Mucosa of descending colon (tissue), 3 donors: Measurements from ENCODE around the gene SAFB2. TPM values are rescaled to one million over a fixed set of nuclear protein-coding genes. Genes with fewer than 3 reads are reported as not detected.
A peak's percentile ranks its signal among the peaks of the same experiment; 100 is the strongest.

Experiments
- ATAC-seq: fragments of 200-7000 bp; cut with Tn5 transposase; one replicate; pipeline ENCODE4 v1.9.1; 2020; ENCODE audit warnings: mild to moderate bottlenecking, moderate library complexity
- DNase-seq, 3 donors: peaks; one replicate each; pipeline ENCODE4 v3.0.0-alpha.2; 2020
- H3K36me3 ChIP-seq: fragments of 200-600 bp; one replicate; pipeline ENCODE4 v1.8.0; 2021; ENCODE audit warnings: low read depth, mild to moderate bottlenecking
- H3K4me1 ChIP-seq: fragments of 200-600 bp; one replicate; pipeline ENCODE4 v1.8.0; 2021; ENCODE audit warnings: low read depth, mild to moderate bottlenecking
- H3K4me3 ChIP-seq: fragments of 200-600 bp; one replicate; pipeline ENCODE4 v1.8.0; 2021; ENCODE audit warnings: mild to moderate bottlenecking
- H3K9me3 ChIP-seq: fragments of 200-600 bp; one replicate; pipeline ENCODE4 v1.8.0; 2021; ENCODE audit warnings: mild to moderate bottlenecking
- CTCF ChIP-seq: fragments of 200-600 bp; IDR thresholded peaks from one replicate; pipeline ENCODE4 v1.8.0; 2022; ENCODE audit warnings: antibody characterized with exemption, mild to moderate bottlenecking
- intact Hi-C, 2 donors: fragments of 100-400 bp; cut with DNase I in 1 of 2; cut with micrococcal nuclease in 1 of 2; formaldehyde crosslinking; loops; one replicate each; pipeline versions ENCODE4 v1.11.0 to v1.11.1; 2022; cut with DNase I, micrococcal nuclease
- total RNA-seq, 3 donors: library from RNA; stranded (reverse); fragmentation: NEBNext Ultra II Directional in 2 of 3; extraction: Animal tissue kit (Norgen Biotek cat#: 25700) in 2 of 3; gene quantifications; one replicate each; pipeline versions ENCODE4 v1.2.1 to v1.2.4, GENCODE V29; 2021 to 2023
- donor health status: DM: no; HTN: no; CAD: no; lungs with moderate emphysema.
- donor health status: DM: no; HTN: no; CAD: no.
- donor health status: DM: no; HTN: yes; CAD: no.

SAFB2 gene
- total RNA-seq, 3 donors from 2014 or later: 66.7 to 122 (median 102) TPM

GRCh38 chr19:5554828-5555227 lies 67.7 kb downstream of the SAFB2 start:
- no peaks in the 10 kb centered on the region for H3K4me1 ChIP-seq
- no peak for TF ChIP-seq CTCF
- no peaks in the 10 kb centered on the region for H3K9me3 ChIP-seq
- H3K36me3 ChIP-seq: no peaks in the 10 kb centered on the region
- intact Hi-C loops: no loop called here
- H3K4me3 ChIP-seq: no peak overlapping the region
- DNase-seq: no peak
- no peak for ATAC-seq

- Histone ChIP-seq H3K4me3 (no peak overlapping the region), H3K4me1 (no peaks in the 10 kb centered on the region), H3K36me3 (no peaks in the 10 kb centered on the region), H3K9me3 (no peaks in the 10 kb centered on the region)
- ATAC-seq (no peak), DNase-seq (no peak)
- TF ChIP-seq CTCF: no peak
- intact Hi-C loops: no loop called here
Measured at GRCh38 chr19:5553892-5554291, 68.7 kb downstream of the SAFB2 start.

- no peak for TF ChIP-seq CTCF
- DNase-seq: peak in 2 of 3 donors; percentile 46 to 55
- no peaks in the 10 kb centered on the region for H3K9me3 ChIP-seq
- ATAC-seq: peak; percentile 77
- H3K36me3 ChIP-seq: no peaks in the 10 kb centered on the region
- H3K4me1 ChIP-seq: no peaks in the 10 kb centered on the region
- intact Hi-C loops: no loop called here
- no peak overlapping the region for H3K4me3 ChIP-seq
Measured at GRCh38 chr19:5547881-5548280, 74.7 kb downstream of the SAFB2 start.

- ATAC-seq (no peak), DNase-seq (no peak)
- TF ChIP-seq CTCF: no peak
- Histone ChIP-seq H3K4me1 (no peaks in the 10 kb centered on the region), H3K9me3 (no peaks in the 10 kb centered on the region), H3K4me3 (no peak overlapping the region), H3K36me3 (no peaks in the 10 kb centered on the region)
- intact Hi-C loops: no loop called here
Measured at GRCh38 chr19:5545984-5546383, 76.6 kb downstream of the SAFB2 start.

GRCh38 chr19:5545051-5545450 lies 77.5 kb downstream of the SAFB2 start:
- TF ChIP-seq CTCF: no peak

GRCh38 chr19:5542665-5543064 lies 79.9 kb downstream of the SAFB2 start:
- H3K36me3 ChIP-seq: no peaks in the 10 kb centered on the region
- ATAC-seq (no peak), DNase-seq (no peak)
- H3K4me3 ChIP-seq: no peak overlapping the region
- intact Hi-C loops: no loop called here
- no peak for TF ChIP-seq CTCF
- no peaks in the 10 kb centered on the region for H3K9me3 ChIP-seq
- no peaks in the 10 kb centered on the region for H3K4me1 ChIP-seq

More at GRCh38 chr19:5545051-5545450, 77.5 kb downstream of the SAFB2 start:
- H3K4me3 ChIP-seq: no peak overlapping the region
- H3K36me3 ChIP-seq: no peaks in the 10 kb centered on the region
- no peaks in the 10 kb centered on the region for H3K9me3 ChIP-seq
- intact Hi-C loops: no loop called here
- DNase-seq (no peak), ATAC-seq (no peak)
- no peaks in the 10 kb centered on the region for H3K4me1 ChIP-seq
